NCI-H187 (cell line): ENCODE results near the gene EPB41L3.
A peak's percentile ranks its signal among the peaks of the same experiment; 100 is the strongest.
"Not testable (repeated sequence)": the region's sequence is repeated elsewhere in the genome, so short reads cannot be mapped to it uniquely, and the experiment has no call there.

Experiments
- DNase-seq, 2 experiments: peaks; one replicate each; lab custom pipeline; 2025; lab: John Stamatoyannopoulos, UW

The EPB41L3 gene

DNA sequence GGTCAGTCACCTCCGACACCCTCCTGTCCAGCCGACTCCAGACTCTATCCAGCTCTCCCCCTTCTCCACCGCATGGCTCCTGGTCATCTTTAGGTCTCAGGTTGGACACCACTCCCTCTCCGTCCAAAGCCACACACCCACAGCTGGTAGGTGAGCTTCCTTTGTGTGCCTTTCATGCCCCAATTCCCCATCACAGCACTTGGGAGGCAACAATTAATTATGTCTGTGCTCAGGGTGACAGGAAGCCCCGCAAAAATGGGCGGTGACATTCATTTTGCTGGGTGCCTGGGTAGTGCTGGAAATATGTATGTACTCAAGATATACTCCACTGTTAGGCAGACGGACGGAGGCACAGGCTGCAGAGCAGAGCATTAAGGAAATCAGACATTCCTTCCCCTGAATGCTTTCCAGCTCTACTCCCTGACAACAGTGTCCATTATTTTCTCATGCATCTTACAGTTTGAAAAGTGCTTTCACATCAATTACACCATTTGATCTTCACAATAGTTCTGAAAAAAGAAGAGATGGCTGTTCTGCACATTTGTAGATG, 13.1 kb downstream of the EPB41L3 start:
- DNase-seq = no peak

- DNase-seq = no peak
Observed at GRCh38 chr18:5529471-5529870, 14.3 kb downstream of the EPB41L3 start.

GRCh38 chr18:5527603-5528002, 16.2 kb downstream of the EPB41L3 start:
- no peak for DNase-seq

DNA sequence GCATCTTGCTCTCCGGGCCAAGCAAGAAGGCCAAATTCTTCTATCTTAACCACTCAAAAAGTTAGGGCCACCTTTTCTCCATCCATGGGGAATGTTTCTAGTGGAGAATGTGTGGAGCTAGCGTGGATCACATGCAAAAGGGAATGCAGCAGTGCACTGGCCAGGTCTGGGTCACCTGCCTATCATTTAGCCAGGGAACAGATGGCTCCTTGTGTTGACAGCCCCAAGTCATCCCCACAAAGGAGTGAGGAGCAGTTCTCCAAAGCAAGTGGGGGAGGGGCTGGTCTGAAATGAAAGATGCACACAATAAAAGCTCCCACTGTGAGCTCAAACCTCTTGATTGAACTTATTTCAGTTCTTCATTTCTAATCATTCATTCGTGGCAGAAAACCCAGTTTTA, 19.1 kb downstream of the EPB41L3 start:
- no peak for DNase-seq

DNA sequence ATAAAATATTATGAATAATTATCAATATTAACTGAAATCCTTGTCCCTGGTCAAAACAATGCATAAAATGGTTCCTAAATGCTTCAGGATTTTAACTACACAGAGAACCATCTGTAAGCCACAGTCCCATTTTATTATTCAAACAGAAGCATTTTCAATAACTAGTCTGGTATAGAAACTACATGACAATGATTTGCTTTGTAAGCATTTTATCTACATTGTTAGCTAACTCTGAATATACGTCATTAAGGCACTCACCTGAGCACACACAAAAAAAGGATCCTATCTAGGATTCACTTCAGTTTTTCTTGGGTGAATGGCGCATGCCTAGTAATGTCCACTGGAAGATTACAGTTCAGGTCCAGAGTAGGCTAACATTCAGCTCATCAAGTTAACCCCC, 22.8 kb downstream of the EPB41L3 start:
- no peak for DNase-seq

DNA sequence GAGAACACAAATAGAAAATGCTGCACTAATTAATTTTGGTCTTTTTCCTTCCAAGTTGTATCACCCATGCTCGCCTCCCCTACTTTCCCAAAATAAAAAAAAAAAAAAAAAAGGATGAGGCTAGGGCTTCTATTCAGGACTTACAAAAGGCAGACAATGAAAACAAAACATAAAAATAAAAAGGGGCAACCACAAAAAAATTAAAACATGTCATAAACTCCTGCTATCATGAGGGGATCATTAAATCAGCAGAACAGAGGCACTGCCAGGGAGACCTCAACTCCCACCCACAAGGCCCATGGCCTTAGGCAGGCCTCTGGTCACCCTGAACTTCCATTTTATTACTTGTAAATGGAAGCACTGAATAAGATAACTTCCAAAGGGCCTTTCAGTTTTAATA, 23.3 kb downstream of the EPB41L3 start:
- DNase-seq = no peak

DNA sequence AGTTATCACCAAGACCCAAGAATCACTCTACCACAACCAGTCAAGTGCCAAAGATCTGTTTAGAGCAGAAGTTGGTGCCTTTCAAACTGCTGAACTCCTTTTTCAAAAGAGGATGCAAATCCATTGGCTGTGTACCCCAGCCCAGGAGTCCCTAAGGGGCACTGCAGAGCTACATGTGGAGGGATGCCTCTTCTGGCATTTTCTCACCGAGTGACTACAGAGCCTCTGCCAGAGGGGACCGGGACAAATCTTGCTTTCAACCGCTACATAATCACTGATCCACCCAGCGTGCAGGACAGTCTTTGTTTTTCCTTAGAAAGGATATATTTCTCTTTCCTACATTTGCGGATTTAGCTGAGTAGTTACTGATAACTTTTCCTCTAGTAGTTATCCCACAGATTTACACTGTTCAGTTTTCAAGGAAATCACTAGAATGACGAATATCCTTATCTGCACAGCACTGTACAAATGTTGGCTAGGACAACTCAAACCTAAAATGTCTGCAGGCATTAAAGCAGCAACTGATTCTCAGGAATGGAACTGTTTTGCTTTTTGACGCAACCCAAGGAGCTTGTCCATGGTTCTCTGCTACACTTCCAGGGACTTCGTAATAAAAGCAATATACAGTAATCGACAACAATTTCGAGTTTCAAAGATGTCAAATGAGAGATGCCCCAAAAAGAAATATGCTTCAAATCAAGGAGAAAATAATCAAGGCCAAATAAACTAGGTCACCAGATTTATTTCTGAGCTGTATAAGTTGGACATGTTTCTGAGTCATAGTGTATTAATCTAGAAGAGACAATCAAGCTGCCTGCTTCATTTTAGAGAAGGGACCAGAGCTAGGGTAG, 24.1 kb downstream of the EPB41L3 start:
- no peak for DNase-seq

DNA sequence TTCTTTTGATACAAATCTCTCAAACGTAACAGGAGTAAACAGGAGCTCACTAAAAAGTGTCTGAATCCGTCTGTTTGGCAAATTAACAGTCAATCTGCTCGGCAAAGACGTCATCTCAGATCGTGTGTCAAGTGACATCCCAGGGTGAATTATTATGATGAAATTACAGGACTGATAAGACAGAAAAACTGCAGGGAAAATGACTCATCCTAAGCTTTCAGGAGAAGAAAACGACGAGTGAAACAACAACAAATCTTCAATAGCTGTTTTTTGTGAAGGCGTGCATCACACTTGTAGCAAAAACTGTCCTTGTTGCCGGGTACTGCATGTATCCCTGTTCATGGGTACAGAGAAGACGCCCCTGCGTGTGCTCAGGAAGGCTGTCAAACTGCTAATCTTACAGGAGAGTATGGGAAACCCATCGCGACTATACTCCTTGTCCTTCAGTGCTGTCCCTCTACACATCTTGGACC, 24.9 kb downstream of the EPB41L3 start:
- no peak for DNase-seq

- no peak for DNase-seq
Observed at GRCh38 chr18:5518179-5518770, 25.5 kb downstream of the EPB41L3 start.

DNA sequence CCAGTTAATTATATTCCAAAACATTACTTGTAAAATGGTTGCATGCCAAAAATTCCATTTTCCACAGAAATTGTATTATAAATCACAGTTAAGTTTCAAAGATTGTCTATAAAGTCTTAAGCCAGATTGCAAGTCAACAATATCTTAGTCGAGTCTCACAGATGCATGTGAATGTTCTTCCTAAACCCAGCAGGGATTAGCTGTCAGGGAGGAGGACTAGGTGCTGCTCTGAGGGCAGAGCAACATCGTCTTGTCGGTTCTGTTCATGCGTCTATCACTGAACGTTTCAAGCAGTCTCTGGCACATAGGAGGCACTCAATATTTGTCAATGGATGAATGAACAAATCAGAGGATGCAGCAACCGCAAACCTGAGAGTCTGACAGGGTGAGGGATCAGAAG, 27.0 kb downstream of the EPB41L3 start:
- DNase-seq = no peak

DNA sequence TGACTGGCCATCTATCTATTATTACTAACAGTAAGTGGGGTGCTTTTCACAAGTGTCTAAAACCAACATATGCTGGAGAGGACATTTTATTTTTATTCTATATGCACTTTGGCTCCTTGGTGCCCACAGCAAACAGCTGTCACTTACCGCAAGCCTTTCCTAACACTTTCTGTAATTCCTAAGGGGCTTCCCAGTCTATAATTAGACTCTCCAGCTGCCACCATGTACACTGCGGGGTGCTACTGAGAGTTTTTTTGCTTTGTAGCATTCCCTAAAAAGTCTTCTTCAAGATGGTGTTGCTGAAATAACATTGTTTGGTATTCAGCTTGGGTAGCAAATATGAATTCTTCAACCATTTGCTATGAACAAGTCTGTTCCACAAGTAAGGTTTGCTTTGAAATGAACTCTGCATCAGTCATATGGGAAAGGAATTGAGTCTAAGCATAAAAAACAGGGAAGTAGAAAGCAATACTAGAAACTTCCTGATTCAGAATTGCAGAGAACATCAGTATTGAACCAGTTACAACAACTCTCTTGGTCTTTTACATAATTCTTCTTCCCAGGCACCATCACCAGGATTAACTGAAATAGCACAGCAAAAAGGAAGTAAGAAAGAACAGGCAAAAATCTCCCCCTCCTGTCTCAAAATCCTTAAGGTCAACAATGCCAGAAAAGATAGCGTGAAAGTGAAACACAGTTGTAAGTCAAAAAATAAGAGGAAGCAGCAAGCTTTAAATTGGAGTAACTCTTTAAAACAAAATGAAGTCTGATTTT, 28.6 kb downstream of the EPB41L3 start:
- DNase-seq = peak; percentile 26 to 36

GRCh38 chr18:5513947-5514346, 29.9 kb downstream of the EPB41L3 start:
- DNase-seq = no peak

DNA sequence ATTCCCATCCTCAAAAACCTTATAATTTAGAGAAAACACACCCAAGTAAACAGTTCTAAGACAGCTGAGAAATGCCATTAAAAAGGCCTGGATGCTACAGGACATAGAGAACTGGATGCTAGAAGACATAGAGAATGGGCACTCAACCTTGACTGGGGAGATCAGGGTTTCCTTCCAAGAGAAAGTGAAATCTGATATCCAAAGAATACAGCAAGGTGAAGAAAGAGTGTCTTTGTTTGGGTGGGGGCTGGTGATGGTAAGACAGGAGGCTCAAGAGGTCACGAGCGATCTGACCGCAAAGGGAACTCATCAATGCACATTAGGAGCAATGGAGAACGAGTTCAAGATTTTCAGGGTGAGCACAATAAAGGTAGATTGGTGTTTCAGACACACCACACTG, 31.6 kb downstream of the EPB41L3 start:
- no peak for DNase-seq

GRCh38 chr18:5511541-5511940, 32.3 kb downstream of the EPB41L3 start:
- DNase-seq = not testable (repeated sequence)

DNA sequence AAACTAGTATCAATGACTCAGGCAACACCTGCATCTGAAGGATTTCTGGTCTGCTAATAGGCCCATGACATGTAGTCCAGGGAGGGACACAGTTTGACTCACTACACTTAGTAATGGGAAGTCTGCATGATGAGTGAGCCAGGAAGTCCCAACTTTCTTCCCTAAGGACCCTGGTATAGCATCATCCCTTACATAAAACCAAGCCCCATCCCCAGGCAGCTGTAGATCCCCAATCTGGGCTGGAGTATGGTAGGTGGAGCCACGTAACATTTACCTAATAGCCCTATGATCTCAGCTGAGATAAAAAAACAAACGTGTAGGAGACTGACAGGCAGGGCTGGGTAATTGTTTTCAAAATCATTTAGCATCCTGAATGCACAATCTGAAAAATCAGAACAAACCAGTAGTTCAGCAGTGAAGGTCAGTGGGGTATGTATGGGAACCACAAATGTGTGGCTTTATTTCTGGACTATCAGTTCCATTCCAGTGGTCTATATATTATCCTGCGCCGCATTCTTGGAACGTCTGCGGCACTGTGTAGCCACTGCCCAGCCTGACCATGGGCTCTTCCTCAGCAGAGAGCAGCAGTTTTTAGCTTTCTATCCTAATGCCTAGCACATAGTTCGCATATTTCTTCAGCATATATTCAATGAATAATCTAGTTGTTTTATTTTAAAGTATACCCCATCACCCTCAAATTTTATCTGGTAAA, 33.5 kb downstream of the EPB41L3 start:
- DNase-seq = no peak

DNA sequence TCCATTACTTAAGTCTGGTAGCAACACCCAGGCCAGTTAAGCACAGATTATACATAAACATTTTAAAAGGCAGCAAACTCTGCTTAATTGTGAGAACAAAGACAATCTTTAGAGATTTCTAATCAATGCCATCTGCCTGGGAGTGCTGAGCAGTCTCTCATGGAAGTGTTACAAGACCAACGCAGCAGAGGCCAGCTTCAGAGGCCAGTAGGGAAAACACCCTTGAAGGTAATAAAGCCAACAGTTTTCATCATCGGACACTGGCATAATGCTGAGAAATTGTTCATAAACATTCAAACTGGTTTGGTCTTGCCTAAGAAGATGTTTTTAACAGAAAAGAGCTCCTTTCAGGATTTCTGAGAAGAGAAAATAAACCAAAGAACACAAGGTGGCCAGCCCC, 35.0 kb downstream of the EPB41L3 start:
- DNase-seq = no peak

GRCh38 chr18:5507756-5508155, 36.0 kb downstream of the EPB41L3 start:
- no peak for DNase-seq

DNA sequence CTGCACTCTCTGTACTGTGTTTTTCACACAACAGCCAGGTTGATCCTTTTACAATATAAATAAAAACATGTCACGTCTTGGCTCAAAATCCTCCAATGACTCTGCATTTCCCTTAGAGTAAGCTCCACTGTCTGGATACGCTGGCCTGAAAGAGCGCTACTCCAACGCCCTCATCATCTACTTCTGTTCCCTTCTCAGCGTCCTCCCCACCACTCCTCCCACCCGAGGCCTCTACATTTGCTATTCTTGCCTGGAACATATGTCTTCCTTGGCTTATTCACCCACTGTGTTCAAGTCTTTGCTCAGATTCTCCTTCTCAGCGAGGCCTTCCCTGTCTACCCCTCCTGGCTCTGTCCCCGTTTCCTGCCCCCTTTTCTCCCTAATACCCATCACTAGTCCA, 37.6 kb downstream of the EPB41L3 start:
- no peak for DNase-seq

DNA sequence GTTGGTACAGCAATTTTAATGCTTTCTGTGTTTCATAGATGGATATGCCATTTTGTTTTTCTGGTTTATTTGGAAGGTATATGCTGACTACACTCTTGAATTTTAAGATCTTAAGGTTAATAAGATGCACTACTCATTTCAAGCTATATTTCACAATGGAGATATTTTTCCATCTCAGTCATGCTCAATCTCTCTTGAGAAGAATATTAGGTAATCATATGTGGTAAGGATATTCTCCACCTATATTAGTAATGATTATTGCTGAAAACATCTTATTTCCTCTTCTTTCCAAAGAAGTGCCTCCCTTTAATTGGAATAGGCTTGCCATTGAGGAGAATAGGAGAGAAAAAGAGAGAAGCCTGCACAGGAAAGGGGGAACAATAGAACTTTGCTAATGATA, 40.1 kb downstream of the EPB41L3 start:
- no peak for DNase-seq

- no peak for DNase-seq
Observed at GRCh38 chr18:5500158-5500939, 43.4 kb downstream of the EPB41L3 start.

DNA sequence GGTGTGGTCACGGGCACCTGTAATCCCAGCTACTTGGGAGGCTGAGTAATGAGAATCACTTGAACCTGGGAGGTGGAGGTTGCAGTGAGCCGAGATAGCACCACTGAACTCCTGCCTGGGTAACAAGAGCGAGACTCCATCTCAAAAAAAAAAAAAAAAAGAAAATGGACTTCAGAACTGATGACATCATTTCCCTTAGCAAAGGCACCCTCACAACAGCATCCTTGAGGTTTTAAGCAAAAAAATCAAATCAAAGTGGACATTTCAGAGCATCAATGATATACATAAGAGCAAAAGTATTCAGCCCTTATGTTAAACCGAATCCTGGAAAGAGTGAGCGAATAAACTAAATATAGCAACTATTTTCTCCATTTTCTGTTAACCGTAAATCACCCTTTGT, 45.3 kb downstream of the EPB41L3 start:
- DNase-seq = no peak
